A549 (cell line): Measurements from ENCODE around the gene RPL13.

Source experiments
- E2F6 ChIP-seq: IDR thresholded peaks from 2 replicates; pipeline ENCODE4 v1.6.1; 2012; ENCODE audit warnings: low read depth, borderline replicate concordance
- EP300 ChIP-seq, 2 experiments: fragments of >200 bp; sonication (Bioruptor Twin); formaldehyde crosslinking; IDR thresholded peaks; 2 replicates in 1 of 2; 3 replicates in 1 of 2; pipeline ENCODE4 v1.6.1; 2016 to 2017
- PBX3 ChIP-seq: IDR thresholded peaks from 2 replicates; pipeline ENCODE4 v1.6.1; 2012
- POLR2A ChIP-seq: IDR thresholded peaks from 2 replicates; pipeline ENCODE4 v1.6.1; 2012; ENCODE audit warnings: mild to moderate bottlenecking, low read length
- POLR2AphosphoS2 ChIP-seq: conservative IDR thresholded peaks from 2 replicates; pipeline ENCODE4 v1.6.1; 2012; ENCODE audit warnings: low read length, improper control_type of control experiment, inconsistent platforms
- RFX5 ChIP-seq: fragments of 450-650 bp; IDR thresholded peaks from 2 replicates; pipeline ENCODE4 v1.7.1; 2014; ENCODE audit warnings: antibody characterized with exemption, mild to moderate bottlenecking, moderate library complexity
- USF2 ChIP-seq: fragments of 450-650 bp; IDR thresholded peaks from 2 replicates; pipeline ENCODE4 v1.6.1; 2014; ENCODE audit warnings: antibody characterized with exemption
- TF ChIP-seq, protein P1 (sequence below): fragments of >200 bp; sonication (Bioruptor Twin); formaldehyde crosslinking; IDR thresholded peaks from 3 replicates; pipeline ENCODE4 v1.5.1; 2016

GRCh38 chr16:89593841-89594240 lies 33.4 kb downstream of the RPL13 start:
- TF ChIP-seq, protein P1, sequence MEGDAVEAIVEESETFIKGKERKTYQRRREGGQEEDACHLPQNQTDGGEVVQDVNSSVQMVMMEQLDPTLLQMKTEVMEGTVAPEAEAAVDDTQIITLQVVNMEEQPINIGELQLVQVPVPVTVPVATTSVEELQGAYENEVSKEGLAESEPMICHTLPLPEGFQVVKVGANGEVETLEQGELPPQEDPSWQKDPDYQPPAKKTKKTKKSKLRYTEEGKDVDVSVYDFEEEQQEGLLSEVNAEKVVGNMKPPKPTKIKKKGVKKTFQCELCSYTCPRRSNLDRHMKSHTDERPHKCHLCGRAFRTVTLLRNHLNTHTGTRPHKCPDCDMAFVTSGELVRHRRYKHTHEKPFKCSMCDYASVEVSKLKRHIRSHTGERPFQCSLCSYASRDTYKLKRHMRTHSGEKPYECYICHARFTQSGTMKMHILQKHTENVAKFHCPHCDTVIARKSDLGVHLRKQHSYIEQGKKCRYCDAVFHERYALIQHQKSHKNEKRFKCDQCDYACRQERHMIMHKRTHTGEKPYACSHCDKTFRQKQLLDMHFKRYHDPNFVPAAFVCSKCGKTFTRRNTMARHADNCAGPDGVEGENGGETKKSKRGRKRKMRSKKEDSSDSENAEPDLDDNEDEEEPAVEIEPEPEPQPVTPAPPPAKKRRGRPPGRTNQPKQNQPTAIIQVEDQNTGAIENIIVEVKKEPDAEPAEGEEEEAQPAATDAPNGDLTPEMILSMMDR: no peak
- TF ChIP-seq RFX5 (no peak), USF2 (no peak), E2F6 (no peak), EP300 (IDR thresholded peaks at IDR 0.05) (no peak), POLR2AphosphoS2 (no peak), POLR2A (no peak), PBX3 (no peak)
